ENCODE results near the gene HSPBP1. TPM values are rescaled to one million over a fixed set of nuclear protein-coding genes. Genes with fewer than 3 reads are reported as not detected.

Gene HSPBP1
- total and polyA plus RNA-seq, 9 of the 15 experiments (the other 6 are each of a cell fraction or from before 2014, with no cell fraction given), result 0.83 to 81.3 (median 21.8) TPM

- peak; percentile 53; the same call in 1 of the 2 replicates for TF ChIP-seq MBD2 (IDR thresholded peaks at IDR 0.05; ENCODE audit: borderline replicate concordance, low read depth)
- TF ChIP-seq ZNF398 (CRISPR knock-in tag; IDR thresholded peaks at IDR 0.05), result no peak
- peak; percentile 60 for TF ChIP-seq SMC3 (conservative IDR thresholded peaks at IDR 0.05; ENCODE audit: insufficient read depth, low read depth, low read length)
- TF ChIP-seq RBM17 (IDR thresholded peaks at IDR 0.05; ENCODE audit: borderline replicate concordance, low read depth, low read length), result no peak
- TF ChIP-seq GATAD2B (IDR thresholded peaks at IDR 0.05; ENCODE audit: borderline replicate concordance), result no peak
- 0 out of 2 replicates have a peak, but pooled peaks have one; percentile 33 for TF ChIP-seq ETS1 (conservative IDR thresholded peaks at IDR 0.05; ENCODE audit: control insufficient read depth, low read depth, low read length)
- TF ChIP-seq NCOA1 (IDR thresholded peaks at IDR 0.05; ENCODE audit: low read depth), result no peak
- TF ChIP-seq MCM5 (IDR thresholded peaks at IDR 0.05; ENCODE audit: low read depth), result no peak
- TF ChIP-seq ATF6 (CRISPR knock-in tag; IDR thresholded peaks at IDR 0.05), result no peak
- TF ChIP-seq SMAD2 (IDR thresholded peaks at IDR 0.05; ENCODE audit: low read depth, low read length), result no peak
- 0 out of 2 replicates have a peak, but pooled peaks have one; percentile 16 for TF ChIP-seq HDAC8 (tag; IDR thresholded peaks at IDR 0.05)
- TF ChIP-seq DEAF1 (CRISPR knock-in tag; IDR thresholded peaks at IDR 0.05), result 0 out of 2 replicates have a peak, but pooled peaks have one; percentile 19
- 0 out of 4 replicates have a peak, but pooled peaks of 1 of the 2 experiments have one; percentile 46 for TF ChIP-seq HDAC1 (IDR thresholded peaks at IDR 0.05)
- TF ChIP-seq CTCFL (IDR thresholded peaks at IDR 0.05; ENCODE audit: borderline replicate concordance, insufficient read depth, low read depth, low read length, poor library complexity, severe bottlenecking), result peak; percentile 77
- peak; percentile 68 for TF ChIP-seq RBFOX2 (IDR thresholded peaks at IDR 0.05; ENCODE audit: low read depth, low read length)
- peak; percentile 62; the same call in 1 of the 2 replicates for TF ChIP-seq SP1 (CRISPR knock-in tag; IDR thresholded peaks at IDR 0.05)
- TF ChIP-seq KDM4B (IDR thresholded peaks at IDR 0.05; ENCODE audit: borderline replicate concordance in 2 of 2, low read depth in 1 of 2), result no peak
Measured at GRCh38 chr19:55301459-55302317, 21.8 kb upstream of the HSPBP1 start (continued).
